Measurements from ENCODE around the gene OR10A6. TPM values are rescaled to one million over a fixed set of nuclear protein-coding genes. Genes with fewer than 3 reads are reported as not detected.
A peak's percentile ranks its signal among the peaks of the same experiment; 100 is the strongest.

OR10A6 gene
- polyA plus RNA-seq, 1 donor (not counting 4 experiments of a cell fraction or from before 2014, with no cell fraction given), result 0.26 TPM

- Histone ChIP-seq H3K27me3 (ENCODE audit: control insufficient read depth, extremely low read depth, insufficient read depth, low read length) (no peaks in the 10 kb centered on the region), H2AFZ (ENCODE audit: control insufficient read depth, low read length) (no peak overlapping the region)
These were observed 38.9 kb downstream of the OR10A6 start for GRCh38 chr11:7892059-7892699.

GRCh38 chr11:7890417-7891172 is 40.5 kb downstream of the OR10A6 start:
- TF ChIP-seq EZH2 (IDR thresholded peaks at IDR 0.05; ENCODE audit: low read length), result no peak
- TF ChIP-seq CTCF (optimal IDR thresholded peaks at IDR 0.05 in 1 of 3, IDR thresholded peaks at IDR 0.05 in 1 of 3, conservative IDR thresholded peaks at IDR 0.05 in 1 of 3; ENCODE audit: extremely low read depth in 1 of 3, insufficient read depth in 2 of 3, low read length in 3 of 3), result no peak
- H3K79me2 ChIP-seq (ENCODE audit: control insufficient read depth, insufficient read depth, low read length), result no peaks in the 10 kb centered on the region
- H3K4me2 ChIP-seq (ENCODE audit: control insufficient read depth, extremely low read depth, insufficient read depth, low read depth, low read length), result no peak overlapping the region
- H3K4me1 ChIP-seq (ENCODE audit: control insufficient read depth, extremely low read depth, insufficient read depth, low read length), result peaks cover 8% of the 10 kb centered on the region
- H3K9ac ChIP-seq (ENCODE audit: control insufficient read depth, extremely low read depth, insufficient read depth, low read length), result no peak overlapping the region
- H2AFZ ChIP-seq (ENCODE audit: control insufficient read depth, low read length), result no peak overlapping the region
- H3K27me3 ChIP-seq (ENCODE audit: control insufficient read depth, extremely low read depth, insufficient read depth, low read length), result no peaks in the 10 kb centered on the region
- no peaks in the 10 kb centered on the region for H4K20me1 ChIP-seq (ENCODE audit: control insufficient read depth, extremely low read depth, insufficient read depth, low read length)
- H3K27ac ChIP-seq (ENCODE audit: control insufficient read depth, insufficient read depth, low read length), result no peak overlapping the region
- H3K4me3 ChIP-seq (ENCODE audit: control insufficient read depth in 2 of 3, extremely low read depth in 1 of 3, insufficient read depth in 2 of 3, low read depth in 1 of 3, low read length in 3 of 3), result no peak overlapping the region
- FAIRE-seq, result no peak
- dilution Hi-C loops (cut with MboI; ENCODE audit: extremely low pct_ligation_motif_present, low sequenced_read_pairs), result no loop called here
- no peaks in the 10 kb centered on the region for H3K36me3 ChIP-seq (ENCODE audit: control insufficient read depth in 2 of 2, extremely low read depth in 1 of 2, insufficient read depth in 2 of 2, low read length in 2 of 2)
- H3K9me1 ChIP-seq (ENCODE audit: control insufficient read depth, extremely low read depth, insufficient read depth, low read length), result no peaks in the 10 kb centered on the region
- H3K9me3 ChIP-seq (ENCODE audit: control insufficient read depth, low read depth, low read length), result no peaks in the 10 kb centered on the region
- DNase-seq (ENCODE audit: low read depth, low spot score), result no peak

More at GRCh38 chr11:7892059-7892699, 38.9 kb downstream of the OR10A6 start:
- H3K4me2 ChIP-seq (ENCODE audit: control insufficient read depth, extremely low read depth, insufficient read depth, low read depth, low read length), result no peak overlapping the region
- H3K4me3 ChIP-seq (ENCODE audit: control insufficient read depth in 2 of 3, extremely low read depth in 1 of 3, insufficient read depth in 2 of 3, low read depth in 1 of 3, low read length in 3 of 3), result no peak overlapping the region
- no peaks in the 10 kb centered on the region for H3K9me1 ChIP-seq (ENCODE audit: control insufficient read depth, extremely low read depth, insufficient read depth, low read length)
- TF ChIP-seq EZH2 (IDR thresholded peaks at IDR 0.05; ENCODE audit: low read length) (no peak), CTCF (optimal IDR thresholded peaks at IDR 0.05 in 1 of 3, IDR thresholded peaks at IDR 0.05 in 1 of 3, conservative IDR thresholded peaks at IDR 0.05 in 1 of 3; ENCODE audit: extremely low read depth in 1 of 3, insufficient read depth in 2 of 3, low read length in 3 of 3) (no peak)
- no peaks in the 10 kb centered on the region for H3K79me2 ChIP-seq (ENCODE audit: control insufficient read depth, insufficient read depth, low read length)
- DNase-seq (ENCODE audit: low read depth, low spot score), result no peak
- H3K9me3 ChIP-seq (ENCODE audit: control insufficient read depth, low read depth, low read length), result no peaks in the 10 kb centered on the region
- H3K4me1 ChIP-seq (ENCODE audit: control insufficient read depth, extremely low read depth, insufficient read depth, low read length), result peaks cover 8% of the 10 kb centered on the region
- H4K20me1 ChIP-seq (ENCODE audit: control insufficient read depth, extremely low read depth, insufficient read depth, low read length), result no peaks in the 10 kb centered on the region
- H3K9ac ChIP-seq (ENCODE audit: control insufficient read depth, extremely low read depth, insufficient read depth, low read length), result no peak overlapping the region
- H3K36me3 ChIP-seq (ENCODE audit: control insufficient read depth in 2 of 2, extremely low read depth in 1 of 2, insufficient read depth in 2 of 2, low read length in 2 of 2), result no peaks in the 10 kb centered on the region
- dilution Hi-C loops (cut with MboI; ENCODE audit: extremely low pct_ligation_motif_present, low sequenced_read_pairs), result no loop called here
- no peak overlapping the region for H3K27ac ChIP-seq (ENCODE audit: control insufficient read depth, insufficient read depth, low read length)
- FAIRE-seq, result peak; percentile 5
